BLaER1 treated with 17β-estradiol and CSF1 and Interleukin-3, amounts not matched to agents 10 nM and 100 nM (cell line): ENCODE results near the gene MICOS13.

Source experiments
- H3K27ac ChIP-seq, 11 experiments: shearing (Covaris generic); formaldehyde crosslinking; 2 replicates each; pipeline ENCODE4 v1.8.1; 2022
- H3K27me3 ChIP-seq, 11 experiments: shearing (Covaris generic); formaldehyde crosslinking; 2 replicates each; pipeline ENCODE4 v1.8.1; 2022
- H3K36me3 ChIP-seq, 11 experiments: shearing (Covaris generic); formaldehyde crosslinking; 2 replicates each; pipeline ENCODE4 v1.8.1; 2022
- H3K4me1 ChIP-seq, 10 experiments: shearing (Covaris generic); formaldehyde crosslinking; 2 replicates each; pipeline ENCODE4 v1.8.1; 2022
- H3K4me2 ChIP-seq, 11 experiments: shearing (Covaris generic); formaldehyde crosslinking; 2 replicates each; pipeline ENCODE4 v1.8.1; 2022
- H3K4me3 ChIP-seq, 10 experiments: shearing (Covaris generic); formaldehyde crosslinking; 2 replicates each; pipeline ENCODE4 v1.8.1; 2022
- H3K9ac ChIP-seq, 11 experiments: shearing (Covaris generic); formaldehyde crosslinking; 2 replicates each; pipeline ENCODE4 v1.8.1; 2022
- H3K9me3 ChIP-seq, 11 experiments: shearing (Covaris generic); formaldehyde crosslinking; replicated peaks in 1 of 11; 2 replicates each; pipeline ENCODE4 v1.8.1; 2022
- H4K20me1 ChIP-seq, 11 experiments: shearing (Covaris generic); formaldehyde crosslinking; 2 replicates each; pipeline ENCODE4 v1.8.1; 2022
- Cebpa-rat ChIP-seq, 11 experiments: shearing (Covaris generic); IDR thresholded peaks; 2 replicates each; pipeline ENCODE4 v1.8.1; 2022

Gene MICOS13

GRCh38 chr19:5696196-5697021, 16.1 kb upstream of the MICOS13 start:
- TF ChIP-seq Cebpa-rat (IDR thresholded peaks at IDR 0.05), result no peak
- Histone ChIP-seq H3K4me3 (no peak overlapping the region), H3K4me1 (peaks cover 24 to 49% (median 42%) of the 10 kb centered on the region in 10 experiments), H3K9ac (no peak overlapping the region; a peak in 1 of 22 replicates), H3K4me2 (no peak overlapping the region), H3K27ac (no peak overlapping the region), H3K9me3 (peaks cover 0 to 5% (median 0%) of the 10 kb centered on the region in 11 experiments; a peak in 3 of 22 replicates), H4K20me1 (peaks cover 92 to 100% (median 98%) of the 10 kb centered on the region in 11 experiments), H3K27me3 (no peaks in the 10 kb centered on the region), H3K36me3 (peaks cover 79 to 95% (median 93%) of the 10 kb centered on the region in 11 experiments)

DNA sequence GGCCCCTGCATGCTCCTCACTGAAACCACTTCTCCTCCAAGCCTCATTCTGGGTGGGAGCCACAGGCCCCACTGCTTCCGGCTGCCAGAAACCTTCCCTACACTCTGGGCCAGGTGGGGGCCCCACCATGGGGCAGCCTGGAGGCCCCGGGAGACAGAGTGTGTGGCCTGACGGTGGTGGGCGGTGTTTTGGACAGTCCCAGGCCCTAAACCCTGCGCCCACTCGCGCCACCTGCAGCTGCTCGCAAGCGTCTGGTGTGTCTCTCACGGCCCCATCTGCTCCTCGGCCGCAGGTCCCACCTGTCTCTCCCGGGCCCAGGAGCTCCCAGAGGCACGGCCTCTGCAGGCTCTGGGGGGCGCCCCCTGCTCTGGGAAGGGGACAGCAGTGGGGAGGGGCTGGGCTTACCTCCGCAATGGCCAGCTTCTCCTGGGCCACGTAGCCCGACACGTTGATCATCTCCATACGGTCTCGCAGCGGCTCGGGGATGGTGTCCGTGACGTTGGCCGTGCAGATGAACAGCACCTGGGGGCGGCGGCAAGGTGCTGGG, 15.4 kb upstream of the MICOS13 start:
- Histone ChIP-seq H3K36me3 (peaks cover 79 to 95% (median 93%) of the 10 kb centered on the region in 11 experiments), H4K20me1 (peaks cover 99 to 100% (median 100%) of the 10 kb centered on the region in 11 experiments), H3K9me3 (no peaks in the 10 kb centered on the region), H3K27ac (no peak overlapping the region), H3K4me3 (no peak overlapping the region), H3K4me1 (peaks cover 24 to 48% (median 40%) of the 10 kb centered on the region in 10 experiments), H3K9ac (peak overlapping the region in 1 of 11 experiments; percentile 32; a peak in 1 of 22 replicates), H3K27me3 (no peaks in the 10 kb centered on the region), H3K4me2 (no peak overlapping the region)
- no peak for TF ChIP-seq Cebpa-rat (IDR thresholded peaks at IDR 0.05)

DNA sequence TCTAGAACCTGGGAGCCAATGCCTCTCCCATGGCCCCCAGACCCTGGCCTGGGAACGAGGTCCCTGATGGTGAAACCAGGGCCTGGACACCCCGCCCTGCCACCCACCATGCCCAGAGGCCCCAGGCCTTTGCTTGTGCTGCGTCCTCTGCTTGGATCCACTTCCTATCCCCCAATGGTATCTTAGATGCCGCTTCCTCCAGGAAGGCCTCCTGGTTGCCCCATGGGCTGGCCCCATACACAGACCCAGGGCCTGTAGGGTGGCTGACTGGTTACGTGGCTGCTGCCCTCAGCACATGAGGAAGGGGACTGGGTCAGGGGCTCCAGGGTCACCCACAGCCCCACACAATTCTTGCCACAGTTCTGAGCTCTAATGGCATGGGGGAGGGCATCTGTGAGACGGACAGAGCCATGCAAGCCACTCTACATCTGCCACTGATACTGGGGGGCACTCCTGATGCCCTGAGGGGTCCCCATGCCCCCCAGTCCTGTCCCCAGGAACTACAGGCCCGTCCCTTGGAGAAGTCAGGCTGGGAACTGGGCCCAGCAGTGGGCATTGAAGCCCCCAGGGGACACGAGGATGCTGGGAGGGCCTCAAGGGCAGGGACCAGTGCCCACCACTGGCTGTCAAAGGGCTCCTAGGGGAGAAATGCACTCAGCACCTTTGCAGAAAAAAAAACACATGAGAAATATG, 14.8 kb upstream of the MICOS13 start:
- Histone ChIP-seq H3K36me3 (peaks cover 72 to 90% (median 87%) of the 10 kb centered on the region in 11 experiments), H3K4me2 (no peak overlapping the region)

DNA sequence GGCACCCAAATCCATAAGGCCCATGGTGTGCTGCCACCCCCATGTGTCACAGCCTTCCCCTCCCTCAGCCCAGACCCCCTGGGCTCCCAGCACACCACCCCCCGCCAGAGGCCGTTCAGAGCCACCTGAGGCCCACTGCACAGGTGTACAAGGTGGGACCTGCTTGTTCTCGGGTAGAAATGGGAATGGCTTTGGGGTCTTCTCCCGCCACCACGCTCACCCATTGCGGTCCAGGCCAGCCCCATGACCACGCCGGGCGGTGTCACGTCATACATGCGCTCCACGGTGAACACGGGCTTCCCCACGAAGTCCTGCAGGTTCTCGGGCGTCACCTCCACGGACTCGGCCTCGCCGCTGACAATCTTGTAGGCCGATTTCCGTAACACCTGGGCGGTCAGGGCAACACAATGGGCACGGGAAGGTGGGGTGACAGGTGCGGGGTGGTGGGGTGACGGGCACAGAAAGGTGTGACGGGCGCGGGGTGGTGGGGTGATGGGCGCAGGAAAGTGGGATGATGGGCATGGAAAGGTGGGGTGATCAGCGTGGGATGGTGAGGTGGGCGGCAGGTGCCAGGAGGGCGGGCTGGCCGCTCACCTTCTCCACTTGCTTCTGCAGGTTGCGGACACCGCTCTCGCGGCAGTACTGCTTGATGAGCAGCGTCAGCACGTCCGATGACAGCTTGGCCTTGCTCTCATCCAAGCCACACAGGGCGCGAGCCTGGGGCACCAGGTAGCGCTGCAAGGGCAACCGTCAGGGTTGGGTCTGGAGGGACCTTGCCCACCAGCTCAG, 14.0 kb upstream of the MICOS13 start:
- Histone ChIP-seq H3K9ac (no peak overlapping the region), H3K9me3 (no peaks in the 10 kb centered on the region), H3K4me2 (no peak overlapping the region), H3K27me3 (no peaks in the 10 kb centered on the region), H3K27ac (no peak overlapping the region), H3K4me1 (peaks cover 24 to 43% (median 30%) of the 10 kb centered on the region in 10 experiments), H3K36me3 (peaks cover 66 to 83% (median 81%) of the 10 kb centered on the region in 11 experiments), H4K20me1 (peaks cover 89 to 93% (median 91%) of the 10 kb centered on the region in 11 experiments), H3K4me3 (no peak overlapping the region)
- no peak for TF ChIP-seq Cebpa-rat (IDR thresholded peaks at IDR 0.05)

More for the DNA sequence above, 14.8 kb upstream of the MICOS13 start:
- Histone ChIP-seq H3K27me3 (no peaks in the 10 kb centered on the region), H3K4me3 (no peak overlapping the region), H3K9me3 (no peaks in the 10 kb centered on the region), H3K9ac (peak overlapping the region in 1 of 11 experiments; percentile 32; a peak in 1 of 22 replicates), H3K4me1 (peaks cover 24 to 48% (median 35%) of the 10 kb centered on the region in 10 experiments), H4K20me1 (peaks cover 97 to 100% (median 99%) of the 10 kb centered on the region in 11 experiments), H3K27ac (no peak overlapping the region)
- no peak for TF ChIP-seq Cebpa-rat (IDR thresholded peaks at IDR 0.05)

DNA sequence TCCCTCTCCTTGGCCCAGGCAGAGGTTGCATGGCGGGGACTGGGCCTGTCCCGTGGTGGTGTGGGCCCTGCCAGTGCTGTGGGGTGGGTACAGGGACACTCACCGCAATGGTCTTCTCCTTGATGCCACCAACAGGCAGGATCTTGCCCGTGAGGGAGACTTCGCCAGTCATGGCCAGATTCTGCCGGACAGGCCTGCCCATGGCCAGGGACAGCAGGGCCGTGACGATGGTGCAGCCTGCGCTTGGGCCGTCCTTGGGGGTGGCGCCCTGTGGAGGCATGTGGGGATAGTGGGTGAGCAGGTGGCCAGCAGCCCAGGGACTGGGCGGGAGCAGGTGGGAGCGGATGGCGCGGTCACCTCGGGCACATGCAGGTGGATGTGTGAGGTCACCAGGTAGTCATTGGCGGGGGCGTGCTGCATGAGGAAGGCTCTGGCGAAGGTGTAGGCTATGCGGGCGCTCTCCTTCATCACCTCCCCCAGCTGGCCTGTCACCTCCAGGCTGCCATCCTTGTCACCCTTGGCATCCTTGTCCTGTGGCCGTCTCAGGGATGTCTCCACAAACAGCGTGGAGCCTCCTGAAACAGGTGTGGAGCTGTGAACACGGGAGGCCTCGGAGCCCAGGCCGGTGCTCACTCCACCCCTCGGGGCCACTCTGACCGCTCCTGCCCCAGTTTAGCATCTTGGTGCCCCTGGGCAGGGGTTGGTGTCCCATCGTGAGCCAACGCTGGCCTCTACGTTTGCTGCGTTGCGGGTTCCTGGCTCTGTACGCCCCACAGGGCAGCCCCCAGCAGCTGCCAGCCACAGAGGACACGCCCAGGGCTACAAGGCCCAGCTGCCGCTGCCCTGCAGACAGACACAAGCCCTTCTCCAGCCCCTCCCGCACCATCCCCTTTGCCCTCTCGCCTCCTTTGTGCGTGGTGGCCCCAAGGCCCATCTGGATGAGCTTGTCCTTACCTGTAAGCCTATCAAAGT, 13.2 kb upstream of the MICOS13 start:
- H3K4me3 ChIP-seq, result no peak overlapping the region
- H3K36me3 ChIP-seq, result peaks cover 61 to 74% (median 72%) of the 10 kb centered on the region in 11 experiments
- H3K27me3 ChIP-seq, result no peaks in the 10 kb centered on the region
- peaks cover 16 to 35% (median 21%) of the 10 kb centered on the region in 10 experiments for H3K4me1 ChIP-seq
- peak overlapping the region in 5 of 11 experiments; percentile 84 to 91 (median 85); a peak in 5 of 22 replicates for H3K4me2 ChIP-seq
- no peak for TF ChIP-seq Cebpa-rat (IDR thresholded peaks at IDR 0.05)
- H3K9me3 ChIP-seq, result no peaks in the 10 kb centered on the region
- H4K20me1 ChIP-seq, result peaks cover 81 to 84% (median 82%) of the 10 kb centered on the region in 11 experiments
- no peak overlapping the region for H3K27ac ChIP-seq
- H3K9ac ChIP-seq, result peak overlapping the region in 9 of 11 experiments; percentile 29 to 98 (median 95); a peak in 12 of 22 replicates

- H3K4me3 ChIP-seq, result peak overlapping the region in 5 of 10 experiments; percentile 77 to 98 (median 95); a peak in 5 of 20 replicates
- peak overlapping the region in 10 of 11 experiments; percentile 70 to 91 (median 84); a peak in 20 of 22 replicates for H3K4me2 ChIP-seq
- peak overlapping the region in 10 of 11 experiments; percentile 87 to 99 (median 95); a peak in 18 of 22 replicates for H3K9ac ChIP-seq
- TF ChIP-seq Cebpa-rat (IDR thresholded peaks at IDR 0.05), result no peak
- no peaks in the 10 kb centered on the region for H3K9me3 ChIP-seq
- H3K27me3 ChIP-seq, result no peaks in the 10 kb centered on the region
- peaks cover 11 to 29% (median 19%) of the 10 kb centered on the region in 10 experiments for H3K4me1 ChIP-seq
- H3K27ac ChIP-seq, result no peak overlapping the region
- peaks cover 55 to 67% (median 66%) of the 10 kb centered on the region in 11 experiments for H3K36me3 ChIP-seq
- H4K20me1 ChIP-seq, result peaks cover 73 to 79% (median 75%) of the 10 kb centered on the region in 11 experiments
Observed at GRCh38 chr19:5692723-5693194, 12.4 kb upstream of the MICOS13 start.
